AG04450 (cell line): Measurements from ENCODE around the gene TLE6. TPM values are rescaled to one million over a fixed set of nuclear protein-coding genes. Genes with fewer than 3 reads are reported as not detected.
"Not testable (repeated sequence)": the region's sequence is repeated elsewhere in the genome, so short reads cannot be mapped to it uniquely, and the experiment has no call there.

Experiments
- CTCF ChIA-PET: fragments of 300-600, 350-600 bp; formaldehyde crosslinking; extraction: SDS; loops from one replicate; lab custom pipeline; 2022; ENCODE audit warnings: antibody characterized with exemption, inconsistent platforms; lab: Charles Lee
- POLR2A ChIA-PET: fragments of 350-600 bp; formaldehyde crosslinking; extraction: SDS; loops from one replicate; lab custom pipeline; 2021; ENCODE audit warnings: antibody characterized with exemption, inconsistent platforms; lab: Yijun Ruan, JAX
- DNase-seq: peaks from one replicate; pipeline ENCODE4 v3.0.0-alpha.2; 2011; ENCODE audit warnings: low read depth, low spot score
- H3K27ac ChIP-seq: one replicate; pipeline ENCODE4 v1.5.1; 2012; ENCODE audit warnings: low read depth, low read length, control low read depth
- H3K27me3 ChIP-seq: one replicate; pipeline ENCODE4 v1.6.0; 2012; ENCODE audit warnings: low read length; ENCODE audit not compliant: control insufficient read depth, insufficient read depth
- H3K4me3 ChIP-seq: 2 replicates; pipeline ENCODE4 v1.5.1; 2011; ENCODE audit warnings: mild to moderate bottlenecking, low read depth, low read length, control low read depth
- H3K9me3 ChIP-seq: 2 replicates; pipeline ENCODE4 v1.5.1; 2012; ENCODE audit warnings: low read length; ENCODE audit not compliant: control insufficient read depth, insufficient read depth
- polyA minus RNA-seq: library from RNA; depleted of rRNA, polyadenylated mRNA; stranded (reverse); fragments of >200 nt; gene quantifications from 2 replicates; pipeline ENCODE4 v1.2.3, GENCODE V29; 2011; rRNA and poly(A)+ RNA removed
- polyA plus RNA-seq: library from polyadenylated mRNA; depleted of rRNA; stranded (reverse); fragments of >200 nt; gene quantifications from 2 replicates; pipeline ENCODE4 v1.2.3, GENCODE V29; 2011; rRNA removed
- TF ChIP-seq, protein P1 (sequence below): IDR thresholded peaks from 2 replicates; pipeline ENCODE4 v1.5.1; 2011; ENCODE audit warnings: low read depth, low read length, control low read depth, inconsistent platforms

TLE6 gene
- polyA plus RNA-seq, result 0.51 and 0.72 TPM in 2 replicates
- polyA minus RNA-seq, result 0.41 and 0.52 TPM in 2 replicates

DNA sequence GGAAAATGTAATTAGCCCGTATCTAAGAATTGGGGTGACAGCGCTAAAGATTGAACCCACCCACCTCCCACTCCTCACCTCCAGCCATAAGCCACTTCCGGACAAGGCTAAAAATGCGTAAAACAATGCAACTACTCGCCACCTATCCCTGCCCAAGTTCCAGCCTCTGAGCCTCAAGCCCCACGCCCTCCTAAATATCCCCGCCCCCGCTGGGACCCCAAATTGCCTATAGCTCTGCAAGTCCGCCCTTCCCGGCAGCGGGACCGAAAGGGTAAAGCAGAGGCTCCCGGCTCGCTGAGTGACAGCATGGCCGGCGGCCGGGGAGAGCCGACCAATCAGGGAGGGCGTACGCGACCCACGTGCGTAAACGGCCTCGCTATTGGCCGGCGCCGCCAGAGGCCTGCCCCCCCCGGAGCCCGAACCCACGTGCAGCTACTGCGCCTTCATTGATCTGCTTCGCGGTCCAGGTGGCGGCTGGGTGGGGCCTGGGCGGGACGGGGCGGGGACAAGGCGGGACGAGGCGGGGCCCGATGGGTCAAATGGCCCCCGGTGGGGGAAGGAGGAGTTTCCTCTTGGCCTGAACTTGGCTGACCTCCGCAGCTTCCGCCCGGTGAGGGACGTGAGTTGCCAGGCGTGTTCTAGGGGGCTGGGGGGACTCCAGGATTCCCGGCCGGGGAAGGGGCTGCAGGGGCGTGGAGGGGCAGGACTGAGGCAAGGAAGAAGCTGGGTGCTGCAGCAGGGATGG, at the start of gene TLE6:
TLE6 (plus strand) TSS at position 564 of the 745 bp plus-strand sequence. CDS start 670 bp downstream, outside the sequence.
- TF ChIP-seq, protein P1, sequence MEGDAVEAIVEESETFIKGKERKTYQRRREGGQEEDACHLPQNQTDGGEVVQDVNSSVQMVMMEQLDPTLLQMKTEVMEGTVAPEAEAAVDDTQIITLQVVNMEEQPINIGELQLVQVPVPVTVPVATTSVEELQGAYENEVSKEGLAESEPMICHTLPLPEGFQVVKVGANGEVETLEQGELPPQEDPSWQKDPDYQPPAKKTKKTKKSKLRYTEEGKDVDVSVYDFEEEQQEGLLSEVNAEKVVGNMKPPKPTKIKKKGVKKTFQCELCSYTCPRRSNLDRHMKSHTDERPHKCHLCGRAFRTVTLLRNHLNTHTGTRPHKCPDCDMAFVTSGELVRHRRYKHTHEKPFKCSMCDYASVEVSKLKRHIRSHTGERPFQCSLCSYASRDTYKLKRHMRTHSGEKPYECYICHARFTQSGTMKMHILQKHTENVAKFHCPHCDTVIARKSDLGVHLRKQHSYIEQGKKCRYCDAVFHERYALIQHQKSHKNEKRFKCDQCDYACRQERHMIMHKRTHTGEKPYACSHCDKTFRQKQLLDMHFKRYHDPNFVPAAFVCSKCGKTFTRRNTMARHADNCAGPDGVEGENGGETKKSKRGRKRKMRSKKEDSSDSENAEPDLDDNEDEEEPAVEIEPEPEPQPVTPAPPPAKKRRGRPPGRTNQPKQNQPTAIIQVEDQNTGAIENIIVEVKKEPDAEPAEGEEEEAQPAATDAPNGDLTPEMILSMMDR, result no peak
- CTCF ChIA-PET, result interaction anchor here (1.2 kb wide), 2 partner anchors 9 to 127 kb away, joined by 5 read pairs; no protein-coding TSS in a partner anchor
- POLR2A ChIA-PET, result interaction anchor here (0.5 to 1.6 kb wide), 2 partner anchors 59 to 1243 kb away, joined by 3 to 9 read pairs; no protein-coding TSS in a partner anchor

DNA sequence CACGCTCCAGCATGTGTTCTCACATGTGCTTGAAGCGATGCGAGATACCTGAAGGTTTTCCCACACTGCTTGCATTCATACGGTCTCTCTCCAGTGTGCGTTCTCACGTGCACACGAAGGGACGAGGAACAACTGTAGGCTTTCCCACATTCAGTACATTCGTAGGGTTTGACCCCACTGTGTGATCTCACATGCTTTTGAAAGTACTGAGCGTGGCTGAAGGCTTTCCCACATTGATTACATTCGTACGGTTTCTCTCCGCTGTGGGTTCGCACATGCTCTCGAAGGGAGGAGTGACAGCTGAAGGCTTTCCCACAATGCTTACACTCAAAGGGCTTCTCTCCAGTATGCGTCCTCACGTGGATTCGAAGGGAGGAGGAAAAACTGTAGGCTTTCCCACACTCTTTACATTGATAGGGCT, 43.9 kb upstream of the TLE6 start:
- no peak for DNase-seq
- POLR2A ChIA-PET, result no interaction called here
- TF ChIP-seq, protein P1, result no peak
- Histone ChIP-seq H3K4me3 (no peak overlapping the region), H3K27ac (no peak overlapping the region), H3K27me3 (no peaks in the 10 kb centered on the region), H3K9me3 (peaks cover 61% of the 10 kb centered on the region)
- CTCF ChIA-PET, result no interaction called here

More for the DNA sequence above, at the start of gene TLE6:
- Histone ChIP-seq H3K9me3 (no peaks in the 10 kb centered on the region), H3K4me3 (peak within 1 kb of the TSS; percentile 66), H3K27me3 (no peaks in the 10 kb centered on the region), H3K27ac (no peak within 1 kb of the TSS)
- peak; percentile 77 for DNase-seq

DNA sequence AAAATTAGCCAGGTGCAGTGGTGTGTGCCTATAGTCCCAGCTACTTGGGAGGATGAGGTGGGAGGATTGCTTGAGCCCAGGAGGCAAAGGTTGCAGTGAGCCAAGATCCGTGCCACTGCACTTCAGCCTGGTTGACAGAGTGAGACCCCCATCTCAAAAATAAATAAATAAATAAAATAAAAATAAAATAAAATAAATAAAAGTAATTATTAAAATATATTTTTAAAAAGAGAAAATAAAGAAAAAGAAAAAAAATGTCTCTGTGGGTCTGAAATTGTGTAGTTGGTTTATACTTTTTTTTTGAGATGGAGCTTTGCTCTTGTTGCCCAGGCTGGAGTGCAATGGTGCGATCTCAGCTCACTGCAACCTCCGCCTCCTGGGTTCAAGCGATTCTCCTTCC, 41.5 kb upstream of the TLE6 start:
- POLR2A ChIA-PET, H3K27ac ChIP-seq, CTCF ChIA-PET, DNase-seq, H3K4me3 ChIP-seq, H3K27me3 ChIP-seq: not testable (repeated sequence)
- H3K9me3 ChIP-seq, result peaks cover 52% of the 10 kb centered on the region

DNA sequence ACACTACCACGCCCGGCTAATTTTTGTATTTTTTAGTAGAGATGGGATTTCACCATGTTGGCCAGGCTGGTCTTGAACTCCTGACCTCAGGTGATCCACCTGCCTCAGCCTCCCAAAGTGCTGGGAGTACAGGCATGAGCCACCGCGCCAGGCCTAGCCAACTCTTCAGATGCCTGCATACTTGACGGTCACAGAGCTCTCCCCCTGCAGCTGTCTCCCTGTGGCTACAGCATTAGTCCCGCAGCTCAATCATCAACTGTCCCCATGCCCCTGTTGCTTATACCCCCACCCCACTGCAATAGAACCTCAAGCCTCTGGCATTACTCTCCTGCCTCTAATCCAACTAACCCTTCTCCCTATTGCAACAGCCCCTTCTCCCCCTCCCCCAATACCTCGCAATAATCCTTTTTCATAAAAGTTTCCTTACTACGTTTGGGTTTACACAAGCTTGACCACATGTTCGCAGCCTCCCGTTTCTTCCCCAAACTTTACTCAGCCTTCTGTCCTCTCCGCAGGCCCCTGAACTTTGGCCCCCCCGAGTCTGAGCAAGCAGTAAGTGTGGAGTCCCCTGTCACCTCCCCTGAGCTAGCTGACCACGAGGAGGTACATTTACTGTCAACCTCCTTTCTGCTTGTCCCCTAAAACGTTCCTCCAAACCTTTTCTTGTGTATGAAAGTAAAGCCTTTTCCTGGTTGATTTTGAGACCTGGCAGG, 34.3 kb upstream of the TLE6 start:
- Histone ChIP-seq H3K27me3 (no peaks in the 10 kb centered on the region), H3K4me3 (no peak overlapping the region), H3K27ac (no peak overlapping the region), H3K9me3 (no peaks in the 10 kb centered on the region; the same call in 1 of the 2 replicates)
- CTCF ChIA-PET, result no interaction called here
- DNase-seq, result no peak
- TF ChIP-seq, protein P1, result no peak
- POLR2A ChIA-PET, result no interaction called here

DNA sequence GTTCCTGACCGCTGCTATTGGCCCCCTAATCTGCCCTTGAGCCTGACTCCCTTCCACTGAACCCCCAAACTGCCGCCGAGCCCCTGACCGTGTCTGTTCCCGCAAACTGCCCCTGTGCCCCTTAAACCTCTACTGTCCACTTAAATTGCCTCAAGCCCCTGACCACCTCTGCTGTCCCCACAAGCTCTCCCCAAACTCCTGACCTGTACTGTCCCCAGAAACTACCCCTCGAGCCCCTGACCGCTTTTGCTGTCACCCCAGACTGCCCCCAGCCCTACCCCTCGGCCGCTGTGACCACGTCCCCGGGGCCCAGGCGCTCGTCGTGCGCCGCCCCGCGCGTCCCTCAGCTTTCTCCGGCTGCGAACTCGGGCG, 33.0 kb upstream of the TLE6 start:
- TF ChIP-seq, protein P1, result no peak
- Histone ChIP-seq H3K4me3 (peak overlapping the region; percentile 79), H3K9me3 (no peaks in the 10 kb centered on the region; the same call in 1 of the 2 replicates), H3K27ac (no peak overlapping the region), H3K27me3 (no peaks in the 10 kb centered on the region)
- ChIA-PET POLR2A (no interaction called here), CTCF (no interaction called here)
- no peak for DNase-seq
